RWPE1 (cell line): ENCODE results near the gene TYSND1.

ENCODE experiments used
- CTCF ChIA-PET: fragments of 350-600 bp; sonication (Branson Sonifier 250); formaldehyde crosslinking; extraction: SDS; loops from one replicate; lab custom pipeline; 2021; lab: Yijun Ruan, JAX
- POLR2A ChIA-PET: fragments of 400-600 bp; formaldehyde crosslinking; extraction: SDS; loops from one replicate; lab custom pipeline; 2020; ENCODE audit warnings: antibody characterized with exemption; ENCODE audit not compliant: low non-redundant PET; lab: Yijun Ruan, JAX
- DNase-seq: peaks from one replicate; pipeline ENCODE4 v3.0.0; 2012; ENCODE audit warnings: low spot score
- H3K27ac ChIP-seq: fragments of 450-650 bp; 2 replicates; pipeline ENCODE4 v1.5.1; 2017
- CTCF ChIP-seq: fragments of 450-650 bp; conservative IDR thresholded peaks from 2 replicates; pipeline ENCODE4 v1.5.1; 2017; ENCODE audit warnings: low read depth, mild to moderate bottlenecking

The TYSND1 gene

GRCh38 chr10:70145666-70146488, 623 bp downstream of the TYSND1 start:
- peak overlapping the region; percentile 95 for H3K27ac ChIP-seq
- CTCF ChIA-PET, result interaction anchor here (0.6 to 2.9 kb wide), 15 partner anchors 10 to 309 kb away, joined by 3 to 42 read pairs (median 3); partner anchors contain the start of gene SAR1A
- peak; percentile 63 for DNase-seq
- TF ChIP-seq CTCF, result peak; percentile 74
- POLR2A ChIA-PET, result interaction anchor here (0.5 to 1.4 kb wide), 8 partner anchors 10 to 1794 kb away, joined by 3 to 5 read pairs (median 4); partner anchors contain the start of genes EIF4EBP2 and SAR1A

- CTCF ChIA-PET, result interaction anchor here (0.5 to 2.9 kb wide), 5 partner anchors 9 to 682 kb away, joined by 3 to 42 read pairs (median 3); no protein-coding TSS in a partner anchor
- no peak for TF ChIP-seq CTCF
- H3K27ac ChIP-seq, result peak overlapping the region; percentile 95
- POLR2A ChIA-PET, result no interaction called here
- peak; percentile 31 for DNase-seq
These were observed 1.3 kb downstream of the TYSND1 start for GRCh38 chr10:70145166-70145665.

GRCh38 chr10:70144372-70145110, 2.0 kb downstream of the TYSND1 start:
- no peak for TF ChIP-seq CTCF
- CTCF ChIA-PET, result interaction anchor here (0.5 to 2.9 kb wide), 6 partner anchors 8 to 682 kb away, joined by 3 to 42 read pairs (median 3); no protein-coding TSS in a partner anchor
- no peak for DNase-seq
- H3K27ac ChIP-seq, result peak overlapping the region; percentile 95
- POLR2A ChIA-PET, result no interaction called here

- ChIA-PET CTCF (interaction anchor here (1.7 kb wide), 1 partner anchor 27 kb away, joined by 5 read pairs; no protein-coding TSS in a partner anchor), POLR2A (no interaction called here)
- peak overlapping the region; percentile 40 for H3K27ac ChIP-seq
- TF ChIP-seq CTCF, result no peak
- no peak for DNase-seq
These were observed 3.9 kb downstream of the TYSND1 start for GRCh38 chr10:70142555-70142954.

GRCh38 chr10:70140297-70140696, 6.2 kb downstream of the TYSND1 start:
- CTCF ChIA-PET, result interaction anchor here (0.6 to 0.9 kb wide), 3 partner anchors 17 to 972 kb away, joined by 3 to 7 read pairs (median 4); no protein-coding TSS in a partner anchor
- DNase-seq, result no peak
- no peak for TF ChIP-seq CTCF
- POLR2A ChIA-PET, result no interaction called here
- H3K27ac ChIP-seq, result peak overlapping the region; percentile 78; the same call in 1 of the 2 replicates

GRCh38 chr10:70139997-70140250, 6.6 kb downstream of the TYSND1 start:
- no peak for DNase-seq
- H3K27ac ChIP-seq, result peak overlapping the region; percentile 78
- POLR2A ChIA-PET, result no interaction called here
- no peak for TF ChIP-seq CTCF
- CTCF ChIA-PET, result interaction anchor here (0.5 to 1.1 kb wide), 5 partner anchors 24 to 971 kb away, joined by 3 to 5 read pairs (median 4); no protein-coding TSS in a partner anchor
